Erythroblast (primary cell): Measurements from ENCODE around the gene ZNF428.

Experiments
- GATA1 ChIP-seq: IDR thresholded peaks from 2 replicates; pipeline ENCODE4 v1.6.1; 2011; ENCODE audit warnings: low read depth, mild to moderate bottlenecking, control low read depth, low read length, moderate library complexity
- POLR2A ChIP-seq: IDR thresholded peaks from 2 replicates; pipeline ENCODE4 v1.6.1; 2011; ENCODE audit warnings: mild to moderate bottlenecking, low read length

DNA sequence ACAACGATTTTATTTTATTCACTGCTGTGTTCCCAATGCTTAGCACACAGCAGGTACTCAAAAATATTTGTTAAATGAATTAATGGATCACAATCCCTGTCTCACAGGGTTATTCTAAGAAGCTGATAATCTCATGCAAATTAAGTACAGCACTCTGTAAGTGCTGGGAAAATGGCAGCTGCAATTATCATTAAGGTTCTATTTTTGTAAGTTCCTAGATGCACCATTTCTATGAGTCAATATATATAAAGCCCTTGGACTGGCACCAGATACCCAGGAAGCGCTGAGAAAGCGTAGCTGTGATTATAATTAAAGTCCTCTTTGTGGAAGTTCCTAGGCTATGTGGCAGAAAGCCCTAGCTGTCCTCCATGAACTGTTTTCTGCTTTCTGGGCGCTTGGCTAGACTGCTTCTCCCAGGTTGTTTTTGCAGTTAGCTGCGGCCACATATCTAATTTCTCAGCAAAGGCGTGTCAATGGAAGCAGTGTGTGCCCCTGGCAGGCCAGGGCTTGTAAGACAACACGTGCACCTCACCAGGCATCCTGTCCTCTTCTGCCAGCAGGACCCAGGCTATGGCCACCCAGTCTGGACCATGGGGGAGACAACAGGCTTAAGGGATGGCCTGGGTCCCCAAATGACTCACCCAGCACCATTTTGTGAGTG lies 12.7 kb downstream of the ZNF428 start:
- TF ChIP-seq POLR2A: no peak
- no peak for TF ChIP-seq GATA1
